Endothelial cell of umbilical vein (primary cell): Measurements from ENCODE around the gene FREM1. TPM values are rescaled to one million over a fixed set of nuclear protein-coding genes. Genes with fewer than 3 reads are reported as not detected.

Experiments used
- BruUV-seq: library from RNA; stranded (reverse); fragments of 400-500 nt; replicated peaks from 2 replicates; lab custom pipeline; 2021; lab: Mats Ljungman, UMichigan
- CTCF ChIA-PET: fragments of 300-600, 350-600 bp; sonication (Branson Sonifier 250); formaldehyde crosslinking; loops from one replicate; lab custom pipeline; 2021; ENCODE audit warnings: antibody characterized with exemption, inconsistent platforms; lab: Charles Lee
- POLR2A ChIA-PET: fragments of 300-600, 350-600 bp; sonication (Branson Sonifier 250); formaldehyde crosslinking; loops from one replicate; lab custom pipeline; 2021; ENCODE audit warnings: antibody characterized with exemption, inconsistent platforms; lab: Charles Lee
- DNase-seq: peaks from one replicate; pipeline ENCODE4 v3.0.0-alpha.2; 2011; ENCODE audit warnings: low read depth, low spot score
- FAIRE-seq: peaks from 2 replicates; lab custom pipeline; 2011; peaks lifted over from hg19 to GRCh38; lab: Jason Lieb, UNC
- H2AFZ ChIP-seq: 2 replicates; pipeline ENCODE4 v1.6.0; 2012; ENCODE audit warnings: low read depth, low read length, control low read depth, inconsistent platforms
- H3K27ac ChIP-seq: 2 replicates; pipeline ENCODE4 v1.5.1; 2011; ENCODE audit warnings: low read depth, mild to moderate bottlenecking, control low read depth, low read length, moderate library complexity; ENCODE audit not compliant: insufficient read depth
- H3K27me3 ChIP-seq, 2 experiments: 2 replicates each; pipeline versions ENCODE4 v1.6.0 to v1.6.1; 2011; ENCODE audit warnings: low read length in 2 of 2, mixed read lengths in 1 of 2; ENCODE audit not compliant: control insufficient read depth in 2 of 2, insufficient read depth in 2 of 2
- H3K36me3 ChIP-seq, 2 experiments: 2 replicates in 1 of 2; 3 replicates in 1 of 2; pipeline ENCODE4 v1.5.1; 2011; ENCODE audit warnings: low read length in 2 of 2, mild to moderate bottlenecking in 1 of 2, moderate library complexity in 1 of 2; ENCODE audit not compliant: control insufficient read depth in 2 of 2, insufficient read depth in 2 of 2; ENCODE audit errors: extremely low read depth in 1 of 2
- H3K4me1 ChIP-seq: 3 replicates; pipeline ENCODE4 v1.5.1; 2011; ENCODE audit warnings: mild to moderate bottlenecking, low read length; ENCODE audit not compliant: control insufficient read depth, insufficient read depth; ENCODE audit errors: extremely low read depth
- H3K4me2 ChIP-seq: 2 replicates; pipeline ENCODE4 v1.6.1; 2011; ENCODE audit warnings: low read length, control low read depth, mixed read lengths; ENCODE audit not compliant: insufficient read depth
- H3K4me3 ChIP-seq, 3 experiments: fragments of 200-600 bp in 1 of 3; sonication (generic), shearing (Covaris generic) in 1 of 3; replicated peaks in 1 of 3; 2 replicates each; pipeline ENCODE4 v1.5.1; 2011 to 2016; ENCODE audit warnings: control low read depth in 3 of 3, low read length in 3 of 3, mild to moderate bottlenecking in 2 of 3, inconsistent platforms in 1 of 3, low read depth in 1 of 3, moderate library complexity in 1 of 3; ENCODE audit not compliant: insufficient read depth in 1 of 3
- H3K79me2 ChIP-seq: 2 replicates; pipeline ENCODE4 v1.6.0; 2012; ENCODE audit warnings: low read length, inconsistent platforms; ENCODE audit not compliant: control insufficient read depth, insufficient read depth
- H3K9ac ChIP-seq: replicated peaks from 2 replicates; pipeline ENCODE3; 2011; ENCODE audit warnings: low read length, control low read depth; ENCODE audit not compliant: insufficient read depth; ENCODE audit errors: extremely low read depth
- H3K9me1 ChIP-seq: replicated peaks from 3 replicates; pipeline ENCODE4 v1.6.0; 2011; ENCODE audit warnings: mild to moderate bottlenecking, low read length; ENCODE audit not compliant: control insufficient read depth, insufficient read depth; ENCODE audit errors: extremely low read depth
- H3K9me3 ChIP-seq: replicated peaks from 2 replicates; pipeline ENCODE4 v1.5.1; 2012; ENCODE audit warnings: low read length, inconsistent platforms; ENCODE audit not compliant: control insufficient read depth, insufficient read depth
- H4K20me1 ChIP-seq: replicated peaks from 2 replicates; pipeline ENCODE3; 2011; ENCODE audit warnings: mild to moderate bottlenecking, low read length; ENCODE audit not compliant: control insufficient read depth, insufficient read depth; ENCODE audit errors: extremely low read depth
- EZH2 ChIP-seq: IDR thresholded peaks from 2 replicates; pipeline ENCODE4 v1.6.1; 2012; ENCODE audit warnings: borderline replicate concordance, low read depth, mild to moderate bottlenecking, moderate library complexity, low read length, inconsistent platforms; ENCODE audit not compliant: severe bottlenecking
- FOS ChIP-seq: IDR thresholded peaks from 2 replicates; pipeline ENCODE4 v1.6.1; 2011; ENCODE audit warnings: mild to moderate bottlenecking, low read length, moderate library complexity, borderline replicate concordance; ENCODE audit not compliant: insufficient read depth
- GATA2 ChIP-seq: IDR thresholded peaks from 2 replicates; pipeline ENCODE4 v1.7.0; 2011; ENCODE audit warnings: low read depth, mild to moderate bottlenecking, moderate library complexity, mixed read lengths, low read length; ENCODE audit not compliant: insufficient read length, insufficient read depth
- JUN ChIP-seq: IDR thresholded peaks from 2 replicates; pipeline ENCODE4 v1.6.1; 2011; ENCODE audit warnings: borderline replicate concordance, low read depth; ENCODE audit not compliant: insufficient read length, insufficient read depth
- POLR2A ChIP-seq: IDR thresholded peaks from 2 replicates; pipeline ENCODE4 v1.6.1; 2012; ENCODE audit warnings: low read depth, mild to moderate bottlenecking, control low read depth, low read length
- POLR2AphosphoS5 ChIP-seq: IDR thresholded peaks from 2 replicates; pipeline ENCODE4 v1.6.1; 2012; ENCODE audit warnings: low read depth, mild to moderate bottlenecking, control low read depth, low read length, moderate library complexity; ENCODE audit not compliant: insufficient read depth
- dilution Hi-C: fragments of 300-500 bp; cut with MboI; formaldehyde crosslinking; loops from one replicate; pipeline ENCODE4 v1.15.0; 2019; ENCODE audit warnings: low sequenced_read_pairs; ENCODE audit not compliant: extremely low pct_ligation_motif_present
- intact Hi-C: fragments of 100-400 bp; cut with micrococcal nuclease; formaldehyde crosslinking; loops from one replicate; pipeline ENCODE4 v1.10.0; 2022
- polyA plus RNA-seq, 4 experiments: library from polyadenylated mRNA; depleted of rRNA in 3 of 4; stranded (reverse) in 3 of 4; unstranded in 1 of 4; fragments of >200 nt; gene quantifications; 2 replicates each; pipeline versions ENCODE4 v1.2.1 to v1.2.3, GENCODE V29; 2011 to 2012; ENCODE audit warnings: missing spikeins in 1 of 4
- total RNA-seq: library from RNA; stranded (reverse); gene quantifications from 2 replicates; pipeline ENCODE4 v1.2.3, GENCODE V29; 2021
- TF ChIP-seq, protein P1 (sequence below), 2 donors: IDR thresholded peaks; 1 replicate in 1 of 2; 2 replicates in 1 of 2; pipeline ENCODE4 v1.5.1; 2011; ENCODE audit warnings: low read length in 2 of 2, mild to moderate bottlenecking in 2 of 2, moderate library complexity in 2 of 2, control low read depth in 1 of 2, inconsistent platforms in 1 of 2, low read depth in 1 of 2; ENCODE audit not compliant: insufficient read depth in 1 of 2; ENCODE audit errors: extremely low read depth in 1 of 2

Gene FREM1
- total and polyA plus RNA-seq, 2 donors (not counting 3 experiments of a cell fraction or from before 2014, with no cell fraction given) = 0.10 to 0.29 TPM

GRCh38 chr9:14747111-14747510 is 163.1 kb downstream of the FREM1 start:
- Histone ChIP-seq H3K27me3 (no peaks in the 10 kb centered on the region), H3K79me2 (no peaks in the 10 kb centered on the region), H3K4me3 (no peak overlapping the region), H4K20me1 (no peaks in the 10 kb centered on the region), H3K4me1 (peaks cover 47% of the 10 kb centered on the region), H3K9me1 (no peaks in the 10 kb centered on the region), H2AFZ (peak overlapping the region; percentile 27), H3K9me3 (no peaks in the 10 kb centered on the region), H3K36me3 (no peaks in the 10 kb centered on the region), H3K27ac (peak overlapping the region; percentile 58), H3K9ac (no peak overlapping the region), H3K4me2 (peak overlapping the region; percentile 29)
- FAIRE-seq (no peak), DNase-seq (no peak)
- intact Hi-C loops (no loop called here), dilution Hi-C loops (no loop called here)
- ChIA-PET CTCF (interaction anchor here (1.0 to 2.8 kb wide), 3 partner anchors 10 to 86 kb away, joined by 3 to 8 read pairs (median 3); no protein-coding TSS in a partner anchor), POLR2A (no interaction called here)
- TSS peak; percentile 21 for BruUV-seq
- no peak for TF ChIP-seq POLR2A
- peak; percentile 38 for TF ChIP-seq FOS

DNA sequence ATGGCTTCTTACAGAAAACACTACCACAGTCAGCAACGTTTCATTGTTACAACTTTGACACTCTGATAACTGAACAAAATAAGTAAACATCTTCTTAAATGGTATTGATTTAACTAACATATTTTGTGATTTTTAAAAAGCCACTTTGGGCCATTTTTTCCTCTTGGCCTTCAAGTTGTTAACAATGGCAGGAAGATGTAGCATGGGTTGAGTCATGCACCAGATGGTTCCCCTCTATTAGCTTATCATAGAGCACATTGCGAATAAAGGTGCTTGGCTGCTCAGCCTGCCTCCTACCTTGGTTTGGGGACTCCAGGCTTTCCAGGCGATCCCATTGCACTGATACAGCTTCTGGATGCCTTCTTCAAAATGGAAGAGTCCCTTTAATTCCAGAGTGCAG is 163.6 kb downstream of the FREM1 start:
- DNase-seq = peak; percentile 93
- POLR2A ChIA-PET = no interaction called here
- peak overlapping the region; percentile 29 for H3K4me2 ChIP-seq
- H4K20me1 ChIP-seq = no peaks in the 10 kb centered on the region
- no peaks in the 10 kb centered on the region for H3K9me1 ChIP-seq
- H2AFZ ChIP-seq = peak overlapping the region; percentile 27
- CTCF ChIA-PET = interaction anchor here (1.0 to 2.8 kb wide), 4 partner anchors 9 to 94 kb away, joined by 3 to 8 read pairs (median 4); no protein-coding TSS in a partner anchor
- H3K36me3 ChIP-seq = no peaks in the 10 kb centered on the region
- no peak overlapping the region for H3K4me3 ChIP-seq
- no TSS peak for BruUV-seq
- H3K9ac ChIP-seq = no peak overlapping the region
- dilution Hi-C loops = no loop called here
- H3K27me3 ChIP-seq = no peaks in the 10 kb centered on the region
- FAIRE-seq = peak; percentile 75
- no peaks in the 10 kb centered on the region for H3K9me3 ChIP-seq
- intact Hi-C loops = no loop called here
- peak overlapping the region; percentile 58 for H3K27ac ChIP-seq
- no peaks in the 10 kb centered on the region for H3K79me2 ChIP-seq
- TF ChIP-seq FOS (peak; percentile 81), POLR2A (peak; percentile 48), EZH2 (no peak), GATA2 (peak; percentile 71), JUN (peak; percentile 91), POLR2AphosphoS5 (no peak)
- TF ChIP-seq, protein P1, sequence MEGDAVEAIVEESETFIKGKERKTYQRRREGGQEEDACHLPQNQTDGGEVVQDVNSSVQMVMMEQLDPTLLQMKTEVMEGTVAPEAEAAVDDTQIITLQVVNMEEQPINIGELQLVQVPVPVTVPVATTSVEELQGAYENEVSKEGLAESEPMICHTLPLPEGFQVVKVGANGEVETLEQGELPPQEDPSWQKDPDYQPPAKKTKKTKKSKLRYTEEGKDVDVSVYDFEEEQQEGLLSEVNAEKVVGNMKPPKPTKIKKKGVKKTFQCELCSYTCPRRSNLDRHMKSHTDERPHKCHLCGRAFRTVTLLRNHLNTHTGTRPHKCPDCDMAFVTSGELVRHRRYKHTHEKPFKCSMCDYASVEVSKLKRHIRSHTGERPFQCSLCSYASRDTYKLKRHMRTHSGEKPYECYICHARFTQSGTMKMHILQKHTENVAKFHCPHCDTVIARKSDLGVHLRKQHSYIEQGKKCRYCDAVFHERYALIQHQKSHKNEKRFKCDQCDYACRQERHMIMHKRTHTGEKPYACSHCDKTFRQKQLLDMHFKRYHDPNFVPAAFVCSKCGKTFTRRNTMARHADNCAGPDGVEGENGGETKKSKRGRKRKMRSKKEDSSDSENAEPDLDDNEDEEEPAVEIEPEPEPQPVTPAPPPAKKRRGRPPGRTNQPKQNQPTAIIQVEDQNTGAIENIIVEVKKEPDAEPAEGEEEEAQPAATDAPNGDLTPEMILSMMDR (IDR thresholded peaks at IDR 0.05; ENCODE audit: extremely low read depth in 1 of 2, insufficient read depth in 1 of 2, low read depth in 1 of 2, low read length in 2 of 2) = no peak
- peaks cover 42% of the 10 kb centered on the region for H3K4me1 ChIP-seq
